ENCODE data around the gene RNF14.
"Not testable (repeated sequence)": the region's sequence is repeated elsewhere in the genome, so short reads cannot be mapped to it uniquely, and the experiment has no call there.

RNF14 gene

GRCh38 chr5:141968914-141969608 is at the start of gene RNF14:
TSS of gene RNF14 (plus strand) at chr5:141969105. CDS start at chr5:141973589, 4,484 bp downstream.
- peak; percentile 98 for ATAC-seq
- peaks cover 31% of the 10 kb centered on the region for H3K4me1 Mint-ChIP-seq
- peaks cover 45% of the 10 kb centered on the region for H3K36me3 Mint-ChIP-seq
- no peaks in the 10 kb centered on the region for H3K9me3 Mint-ChIP-seq
- peak; percentile 95 to 97 for DNase-seq (ENCODE audit: low spot score in 2 of 2)
- peak within 1 kb of the TSS; percentile 95 for H3K4me3 Mint-ChIP-seq
- H3K27ac Mint-ChIP-seq, result peak within 1 kb of the TSS; percentile 97

GRCh38 chr5:141919218-141920119 is 49.4 kb upstream of the RNF14 start:
- Mint-ChIP-seq H3K27ac (peak overlapping the region; percentile 56), H3K36me3 (peaks cover 10% of the 10 kb centered on the region), H3K4me3 (no peak overlapping the region), H3K4me1 (peaks cover 7% of the 10 kb centered on the region), H3K9me3 (no peaks in the 10 kb centered on the region)
- ATAC-seq (no peak), DNase-seq (ENCODE audit: low spot score in 2 of 2) (no peak)

GRCh38 chr5:141920771-141921170 is 48.1 kb upstream of the RNF14 start:
- peaks cover 13% of the 10 kb centered on the region for H3K4me1 Mint-ChIP-seq
- H3K9me3 Mint-ChIP-seq, result no peaks in the 10 kb centered on the region
- H3K4me3 Mint-ChIP-seq, result no peak overlapping the region
- DNase-seq (ENCODE audit: low spot score in 2 of 2) (no peak), ATAC-seq (no peak)
- peaks cover 23% of the 10 kb centered on the region for H3K36me3 Mint-ChIP-seq
- H3K27ac Mint-ChIP-seq, result no peak overlapping the region

GRCh38 chr5:141922827-141923447 is 46.0 kb upstream of the RNF14 start:
- peaks cover 27% of the 10 kb centered on the region for H3K4me1 Mint-ChIP-seq
- not testable (repeated sequence) for H3K9me3 Mint-ChIP-seq; ATAC-seq; DNase-seq (ENCODE audit: low spot score in 2 of 2)
- H3K27ac Mint-ChIP-seq, result peak overlapping the region; percentile 97
- H3K4me3 Mint-ChIP-seq, result peak overlapping the region; percentile 95
- peaks cover 45% of the 10 kb centered on the region for H3K36me3 Mint-ChIP-seq

GRCh38 chr5:141923448-141924313 is 45.2 kb upstream of the RNF14 start, which contains the start of gene DELE1:
TSS of gene DELE1 (plus strand) at chr5:141923871. CDS start at chr5:141923942, 71 bp downstream.
- peak within 1 kb of the TSS; percentile 97 for H3K27ac Mint-ChIP-seq

GRCh38 chr5:141926434-141926833 is 42.5 kb upstream of the RNF14 start:
- Mint-ChIP-seq H3K4me1 (peaks cover 30% of the 10 kb centered on the region), H3K36me3 (peaks cover 80% of the 10 kb centered on the region), H3K4me3 (no peak overlapping the region), H3K9me3 (no peaks in the 10 kb centered on the region), H3K27ac (no peak overlapping the region)
- no peak for ATAC-seq
- DNase-seq (ENCODE audit: low spot score in 2 of 2), result no peak

More at GRCh38 chr5:141923448-141924313, 45.2 kb upstream of the RNF14 start, which contains the start of gene DELE1:
- H3K36me3 Mint-ChIP-seq, result peaks cover 52% of the 10 kb centered on the region
- peaks cover 30% of the 10 kb centered on the region for H3K4me1 Mint-ChIP-seq
- H3K4me3 Mint-ChIP-seq, result peak within 1 kb of the TSS; percentile 95
- peak; percentile 98 for ATAC-seq
- peak; percentile 79 to 95 for DNase-seq (ENCODE audit: low spot score in 2 of 2)
- H3K9me3 Mint-ChIP-seq, result no peaks in the 10 kb centered on the region

- Mint-ChIP-seq H3K36me3 (peaks cover 96% of the 10 kb centered on the region), H3K27ac (peak overlapping the region; percentile 43)
Measured at GRCh38 chr5:141928051-141928450, 40.9 kb upstream of the RNF14 start.

GRCh38 chr5:141929398-141930058 is 39.4 kb upstream of the RNF14 start:
- Mint-ChIP-seq H3K27ac (no peak overlapping the region), H3K36me3 (peaks cover 97% of the 10 kb centered on the region)

More at GRCh38 chr5:141928051-141928450, 40.9 kb upstream of the RNF14 start:
- Mint-ChIP-seq H3K9me3 (no peaks in the 10 kb centered on the region), H3K4me3 (no peak overlapping the region), H3K4me1 (peaks cover 30% of the 10 kb centered on the region)
- ATAC-seq (no peak), DNase-seq (ENCODE audit: low spot score in 2 of 2) (no peak)

GRCh38 chr5:141931694-141932093 is 37.2 kb upstream of the RNF14 start:
- H3K4me3 Mint-ChIP-seq, result no peak overlapping the region
- no peak for DNase-seq (ENCODE audit: low spot score in 2 of 2)
- no peaks in the 10 kb centered on the region for H3K9me3 Mint-ChIP-seq
- peaks cover 95% of the 10 kb centered on the region for H3K36me3 Mint-ChIP-seq
- no peak for ATAC-seq
- H3K4me1 Mint-ChIP-seq, result peaks cover 18% of the 10 kb centered on the region
- H3K27ac Mint-ChIP-seq, result peak overlapping the region; percentile 71

More at GRCh38 chr5:141929398-141930058, 39.4 kb upstream of the RNF14 start:
- ATAC-seq, result no peak
- H3K4me1 Mint-ChIP-seq, result peaks cover 23% of the 10 kb centered on the region
- H3K9me3 Mint-ChIP-seq, result no peaks in the 10 kb centered on the region
- no peak for DNase-seq (ENCODE audit: low spot score in 2 of 2)
- no peak overlapping the region for H3K4me3 Mint-ChIP-seq

- H3K27ac Mint-ChIP-seq, result peak overlapping the region; percentile 20
- no peak overlapping the region for H3K4me3 Mint-ChIP-seq
Measured at GRCh38 chr5:141933151-141933550, 35.8 kb upstream of the RNF14 start.

GRCh38 chr5:141934099-141934844 is 34.6 kb upstream of the RNF14 start:
- peaks cover 5% of the 10 kb centered on the region for H3K4me1 Mint-ChIP-seq
- H3K27ac Mint-ChIP-seq, result peak overlapping the region; percentile 23
- ATAC-seq (no peak), DNase-seq (ENCODE audit: low spot score in 2 of 2) (no peak)
- no peaks in the 10 kb centered on the region for H3K9me3 Mint-ChIP-seq
- H3K4me3 Mint-ChIP-seq, result no peak overlapping the region
- H3K36me3 Mint-ChIP-seq, result peaks cover 94% of the 10 kb centered on the region

More at GRCh38 chr5:141933151-141933550, 35.8 kb upstream of the RNF14 start:
- Mint-ChIP-seq H3K36me3 (peaks cover 94% of the 10 kb centered on the region), H3K4me1 (peaks cover 6% of the 10 kb centered on the region), H3K9me3 (no peaks in the 10 kb centered on the region)
- DNase-seq (ENCODE audit: low spot score in 2 of 2) (no peak), ATAC-seq (no peak)

GRCh38 chr5:141935538-141935937 is 33.4 kb upstream of the RNF14 start:
- no peaks in the 10 kb centered on the region for H3K9me3 Mint-ChIP-seq
- peak overlapping the region; percentile 13 for H3K27ac Mint-ChIP-seq
- DNase-seq (ENCODE audit: low spot score in 2 of 2), result no peak
- H3K36me3 Mint-ChIP-seq, result peaks cover 90% of the 10 kb centered on the region
- no peak overlapping the region for H3K4me3 Mint-ChIP-seq
- peaks cover 8% of the 10 kb centered on the region for H3K4me1 Mint-ChIP-seq
- no peak for ATAC-seq

- DNase-seq (ENCODE audit: low spot score in 2 of 2) (no peak), ATAC-seq (no peak)
- Mint-ChIP-seq H3K4me1 (peaks cover 14% of the 10 kb centered on the region), H3K27ac (peak overlapping the region; percentile 67), H3K4me3 (no peak overlapping the region), H3K9me3 (no peaks in the 10 kb centered on the region), H3K36me3 (peaks cover 40% of the 10 kb centered on the region)
Measured at GRCh38 chr5:141940695-141941271, 28.1 kb upstream of the RNF14 start.

Data from stimulated activated effector memory CD8-positive, alpha-beta T cell treated with anti-CD3 and anti-CD28 coated beads, Interleukin-12 subunit alpha, Interleukin-12 subunit beta, amount 100 ng/mL, for 72 hours (primary cell).